ENCODE measurements around the gene LRP11.

The LRP11 gene

DNA sequence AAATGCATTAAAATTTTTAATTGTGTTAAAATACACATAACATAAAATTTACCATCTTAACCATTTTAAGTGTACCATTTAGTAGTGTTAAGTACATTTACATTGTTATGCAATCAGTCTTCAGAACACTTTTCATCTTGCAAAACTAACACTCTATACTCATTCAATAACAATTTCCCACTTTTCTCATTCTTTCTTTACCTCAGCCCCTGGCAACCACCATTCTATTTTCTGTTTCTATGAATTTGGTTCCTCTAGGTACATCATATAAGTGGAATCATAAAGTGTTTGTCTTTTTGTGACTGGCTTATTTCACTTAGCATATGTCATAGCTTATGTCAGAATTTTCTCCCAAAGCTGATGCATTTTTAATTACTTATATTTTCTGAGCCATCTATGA, 82.4 kb downstream of the LRP11 start:
- DNase-seq (ENCODE audit: low read depth), result no peak

DNA sequence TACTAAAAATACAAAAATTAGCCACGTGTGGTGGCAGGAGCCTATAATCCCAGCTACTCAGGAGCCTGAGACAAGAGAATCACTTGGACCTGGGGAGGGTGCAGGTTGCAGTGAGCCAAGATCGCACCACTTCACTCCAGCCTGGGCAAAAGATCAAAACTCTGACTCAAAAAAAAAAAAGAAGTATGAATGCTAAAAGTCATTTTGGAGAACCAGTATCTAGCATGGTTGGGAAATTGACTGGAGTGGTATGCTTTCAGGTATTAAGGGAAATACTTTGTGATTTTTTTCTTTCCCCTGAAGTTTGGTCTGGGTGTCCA, 84.6 kb downstream of the LRP11 start:
- DNase-seq (ENCODE audit: low read depth), result no peak

DNA sequence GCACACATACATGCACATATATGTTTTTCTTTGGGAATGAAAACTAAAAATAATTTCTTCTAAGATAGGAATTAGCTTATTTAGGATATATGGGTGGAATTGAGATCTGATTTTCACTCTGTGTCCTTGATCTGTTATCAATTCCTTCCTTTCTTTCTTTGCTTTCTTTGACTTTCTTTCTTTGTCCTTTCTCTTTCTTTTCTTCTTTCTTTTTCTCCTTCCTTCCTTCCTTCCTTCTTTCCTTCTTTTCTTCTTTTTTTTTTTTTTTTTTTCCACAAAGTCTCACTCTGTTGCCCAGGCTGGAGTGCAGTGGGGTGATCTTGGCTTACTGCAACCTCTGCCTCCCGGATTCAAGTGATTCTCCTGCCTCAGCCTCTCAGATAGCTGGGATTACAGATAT, 86.5 kb downstream of the LRP11 start:
- DNase-seq (ENCODE audit: low read depth), result no peak

DNA sequence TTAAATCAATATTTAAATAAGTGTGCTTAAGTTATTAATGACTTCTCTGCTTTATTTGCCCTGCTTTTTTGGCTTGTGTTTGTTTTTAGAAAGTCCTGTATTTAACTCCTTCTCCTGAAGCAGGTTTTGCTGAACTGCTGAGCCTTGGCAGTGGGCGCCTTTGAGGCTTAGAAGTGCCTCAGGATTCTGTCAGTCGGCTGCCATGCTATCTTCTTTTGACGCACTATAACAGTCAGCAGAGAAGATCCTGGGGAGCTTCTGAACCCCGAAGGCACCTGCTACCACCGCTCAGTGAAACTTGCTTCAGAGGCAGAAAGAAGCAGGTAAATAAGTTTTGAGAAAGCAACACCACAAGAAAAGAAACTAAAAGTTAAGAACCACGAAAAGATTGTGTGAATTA, 92.2 kb downstream of the LRP11 start:
- no peak for DNase-seq (ENCODE audit: low read depth)

DNA sequence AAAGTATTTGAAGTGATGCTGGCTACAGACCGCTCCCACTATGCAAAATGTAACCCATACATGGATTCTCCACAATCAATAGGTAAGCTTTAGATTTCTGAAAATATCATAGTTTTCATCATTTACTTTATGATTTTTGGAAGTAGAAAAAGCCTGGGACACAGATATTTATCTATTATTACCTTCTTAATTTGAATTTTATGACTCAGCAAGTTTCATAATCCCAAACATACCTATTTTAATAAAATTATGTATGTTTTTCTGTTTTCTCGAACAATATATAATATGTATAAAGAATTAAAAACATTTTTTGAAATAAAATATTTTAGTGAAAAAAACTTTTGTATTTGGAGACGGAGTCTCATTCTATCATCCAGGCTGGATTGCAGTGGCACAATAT, 93.0 kb downstream of the LRP11 start:
- no peak for DNase-seq (ENCODE audit: low read depth)

- DNase-seq (ENCODE audit: low read depth), result no peak
These were observed 94.5 kb downstream of the LRP11 start for GRCh38 chr6:149769676-149770075.
